Measurements from ENCODE around the gene ADGRG2. TPM values are rescaled to one million over a fixed set of nuclear protein-coding genes. Genes with fewer than 3 reads are reported as not detected.

Gene ADGRG2
- total and polyA plus RNA-seq, 9 of the 15 experiments (the other 6 are each of a cell fraction or from before 2014, with no cell fraction given): 0.03 TPM; not detected in 8

GRCh38 chrX:18984381-18985185 is 137.7 kb downstream of the ADGRG2 start (continued):
- TF ChIP-seq ZNF518B (CRISPR knock-in tag; IDR thresholded peaks at IDR 0.05): no peak
- no peak for TF ChIP-seq RBM34 (IDR thresholded peaks at IDR 0.05; ENCODE audit: borderline replicate concordance, insufficient read depth, low read length)
- TF ChIP-seq ZNF140 (CRISPR knock-in tag; IDR thresholded peaks at IDR 0.05): no peak
- TF ChIP-seq ZNF699 (CRISPR knock-in tag; IDR thresholded peaks at IDR 0.05; ENCODE audit: insufficient replicate concordance): no peak
- no peak for TF ChIP-seq ZFP36 (IDR thresholded peaks at IDR 0.05; ENCODE audit: low read depth, low read length, partially characterized antibody)
- no peak for TF ChIP-seq ZNF740 (CRISPR knock-in tag; IDR thresholded peaks at IDR 0.05)
- TF ChIP-seq ZNF740 (tag; IDR thresholded peaks at IDR 0.05): no peak
- peak; percentile 26 to 45; a peak in 2 of 4 replicates for TF ChIP-seq SIN3A (IDR thresholded peaks at IDR 0.05; ENCODE audit: borderline replicate concordance in 2 of 2, control insufficient read depth in 1 of 2, low read depth in 2 of 2, low read length in 2 of 2)
- no peak for TF ChIP-seq E2F1 (CRISPR knock-in tag; IDR thresholded peaks at IDR 0.05)
- peak in 1 of 2 experiments; percentile 99; a peak in 2 of 4 replicates for TF ChIP-seq TRIM24 (IDR thresholded peaks at IDR 0.05)
- no peak for TF ChIP-seq SLC30A9 (CRISPR knock-in tag; IDR thresholded peaks at IDR 0.05)
- TF ChIP-seq KLF1 (tag; IDR thresholded peaks at IDR 0.05): no peak
- TF ChIP-seq MYNN (IDR thresholded peaks at IDR 0.05): no peak
- no peak for TF ChIP-seq MYNN (CRISPR knock-in tag; IDR thresholded peaks at IDR 0.05)
- TF ChIP-seq IRF9 (tag; IDR thresholded peaks at IDR 0.05): no peak
- TF ChIP-seq NCOA6 (IDR thresholded peaks at IDR 0.05): no peak
- no peak for TF ChIP-seq CTCFL (IDR thresholded peaks at IDR 0.05; ENCODE audit: borderline replicate concordance, insufficient read depth, low read depth, low read length, poor library complexity, severe bottlenecking)
- peak; percentile 66; the same call in 1 of the 2 replicates for TF ChIP-seq PML (IDR thresholded peaks at IDR 0.05; ENCODE audit: low read length)

All from K562 (cell line).